ENCODE measurements around the gene RNU1-2.
"Not testable (repeated sequence)": the region's sequence is repeated elsewhere in the genome, so short reads cannot be mapped to it uniquely, and the experiment has no call there.

RNU1-2 gene

GRCh38 chr1:16874968-16875765, 20.6 kb upstream of the RNU1-2 start:
- Histone ChIP-seq H3K27me3 (peaks cover 35% of the 10 kb centered on the region), H3K4me1 (peaks cover 17% of the 10 kb centered on the region)
- not testable (repeated sequence) for H3K4me2 ChIP-seq, H3K4me3 ChIP-seq, H3K9ac ChIP-seq, H3K27ac ChIP-seq, H3K9me3 ChIP-seq, H4K20me1 ChIP-seq, H3K36me3 ChIP-seq

GRCh38 chr1:16881742-16882141, 14.0 kb upstream of the RNU1-2 start:
- not testable (repeated sequence) for H3K27me3 ChIP-seq, H3K4me1 ChIP-seq, H3K36me3 ChIP-seq, H3K9me3 ChIP-seq, H4K20me1 ChIP-seq, H3K4me2 ChIP-seq, H3K27ac ChIP-seq, H3K4me3 ChIP-seq, H3K9ac ChIP-seq

- H3K9me3 ChIP-seq = no peaks in the 10 kb centered on the region
- no peaks in the 10 kb centered on the region; the same call in 1 of the 2 replicates for H4K20me1 ChIP-seq
- H3K9ac ChIP-seq = no peak overlapping the region
- H3K4me1 ChIP-seq = no peaks in the 10 kb centered on the region
- H3K36me3 ChIP-seq = no peaks in the 10 kb centered on the region
- no peak overlapping the region for H3K4me3 ChIP-seq
- no peak overlapping the region for H3K27ac ChIP-seq
- H3K4me2 ChIP-seq = no peak overlapping the region
- peaks cover 14% of the 10 kb centered on the region for H3K27me3 ChIP-seq
- TF ChIP-seq Cebpa-rat (IDR thresholded peaks at IDR 0.05) = no peak
These were observed 12.8 kb upstream of the RNU1-2 start for GRCh38 chr1:16882986-16883385.

- H3K27me3 ChIP-seq = peaks cover 29% of the 10 kb centered on the region
- H4K20me1 ChIP-seq, H3K9ac ChIP-seq, H3K4me2 ChIP-seq, H3K4me3 ChIP-seq, H3K27ac ChIP-seq, H3K4me1 ChIP-seq, H3K36me3 ChIP-seq, H3K9me3 ChIP-seq: not testable (repeated sequence)
These were observed 11.3 kb upstream of the RNU1-2 start for GRCh38 chr1:16884487-16884886.

- no peak overlapping the region for H3K4me2 ChIP-seq
- no peak for TF ChIP-seq Cebpa-rat (IDR thresholded peaks at IDR 0.05)
- no peak overlapping the region for H3K4me3 ChIP-seq
- no peak overlapping the region for H3K9ac ChIP-seq
- no peaks in the 10 kb centered on the region for H3K9me3 ChIP-seq
- H3K4me1 ChIP-seq = peaks cover 16% of the 10 kb centered on the region
- no peak overlapping the region for H3K27ac ChIP-seq
- peaks cover 51% of the 10 kb centered on the region for H3K27me3 ChIP-seq
- H4K20me1 ChIP-seq = no peaks in the 10 kb centered on the region; the same call in 1 of the 2 replicates
- no peaks in the 10 kb centered on the region for H3K36me3 ChIP-seq
These were observed 8.7 kb upstream of the RNU1-2 start for GRCh38 chr1:16886860-16887605.

- peak overlapping the region; percentile 52; the same call in 1 of the 2 replicates for H3K9ac ChIP-seq
- peak overlapping the region; percentile 65 for H3K4me3 ChIP-seq
These were observed 6.6 kb upstream of the RNU1-2 start for GRCh38 chr1:16888860-16889816.

GRCh38 chr1:16890539-16891021, 5.2 kb upstream of the RNU1-2 start:
- not testable (repeated sequence) for H3K36me3 ChIP-seq, H3K27ac ChIP-seq, H3K4me3 ChIP-seq, H4K20me1 ChIP-seq, H3K4me2 ChIP-seq, H3K9ac ChIP-seq, H3K9me3 ChIP-seq
- H3K27me3 ChIP-seq = peaks cover 51% of the 10 kb centered on the region
- H3K4me1 ChIP-seq = peaks cover 16% of the 10 kb centered on the region

More at GRCh38 chr1:16888860-16889816, 6.6 kb upstream of the RNU1-2 start:
- Histone ChIP-seq H3K9me3 (no peaks in the 10 kb centered on the region), H3K27ac (peak overlapping the region; percentile 57), H3K4me1 (peaks cover 16% of the 10 kb centered on the region), H3K36me3 (no peaks in the 10 kb centered on the region), H3K4me2 (peak overlapping the region; percentile 88), H3K27me3 (peaks cover 51% of the 10 kb centered on the region), H4K20me1 (no peaks in the 10 kb centered on the region; the same call in 1 of the 2 replicates)
- no peak for TF ChIP-seq Cebpa-rat (IDR thresholded peaks at IDR 0.05)

GRCh38 chr1:16891057-16891456, 4.7 kb upstream of the RNU1-2 start:
- Histone ChIP-seq H3K4me1 (peaks cover 16% of the 10 kb centered on the region), H3K27me3 (peaks cover 51% of the 10 kb centered on the region)
- H3K9me3 ChIP-seq, H3K9ac ChIP-seq, H4K20me1 ChIP-seq, H3K27ac ChIP-seq, H3K36me3 ChIP-seq, H3K4me3 ChIP-seq, H3K4me2 ChIP-seq: not testable (repeated sequence)

GRCh38 chr1:16892978-16893525, 2.7 kb upstream of the RNU1-2 start:
- H3K27me3 ChIP-seq = peaks cover 37% of the 10 kb centered on the region
- not testable (repeated sequence) for H3K36me3 ChIP-seq, H3K9ac ChIP-seq, H3K9me3 ChIP-seq, H3K27ac ChIP-seq, H4K20me1 ChIP-seq, H3K4me2 ChIP-seq, H3K4me3 ChIP-seq
- peaks cover 31% of the 10 kb centered on the region for H3K4me1 ChIP-seq

- H3K4me3 ChIP-seq, H3K9me3 ChIP-seq, H3K9ac ChIP-seq, H3K36me3 ChIP-seq, H3K27ac ChIP-seq, H4K20me1 ChIP-seq, H3K4me2 ChIP-seq: not testable (repeated sequence)
- peaks cover 29% of the 10 kb centered on the region for H3K27me3 ChIP-seq
- peaks cover 32% of the 10 kb centered on the region for H3K4me1 ChIP-seq
These were observed 2.0 kb upstream of the RNU1-2 start for GRCh38 chr1:16893796-16894195.

- H3K36me3 ChIP-seq, H3K27ac ChIP-seq, H3K9ac ChIP-seq, H3K4me2 ChIP-seq, H3K9me3 ChIP-seq, H3K4me3 ChIP-seq, H4K20me1 ChIP-seq: not testable (repeated sequence)
- peaks cover 24% of the 10 kb centered on the region for H3K27me3 ChIP-seq
- peaks cover 27% of the 10 kb centered on the region for H3K4me1 ChIP-seq
These were observed 1.4 kb upstream of the RNU1-2 start for GRCh38 chr1:16894338-16894737.

- H3K9ac ChIP-seq, H4K20me1 ChIP-seq, H3K27ac ChIP-seq, H3K36me3 ChIP-seq, H3K9me3 ChIP-seq: not testable (repeated sequence)
- H3K27me3 ChIP-seq = peaks cover 15% of the 10 kb centered on the region
- H3K4me1 ChIP-seq = peaks cover 19% of the 10 kb centered on the region
- peak overlapping the region; percentile 60 for H3K4me2 ChIP-seq
- H3K4me3 ChIP-seq = peak overlapping the region; percentile 65
These were observed 565 bp upstream of the RNU1-2 start for GRCh38 chr1:16895233-16895597.

- Histone ChIP-seq H3K9ac (peak overlapping the region; percentile 73), H3K4me2 (peak overlapping the region; percentile 93), H3K4me3 (peak overlapping the region; percentile 65), H3K27ac (peak overlapping the region; percentile 69), H3K4me1 (peaks cover 27% of the 10 kb centered on the region)
- H3K9me3 ChIP-seq, H3K27me3 ChIP-seq, H3K36me3 ChIP-seq, H4K20me1 ChIP-seq: not testable (repeated sequence)
These were observed 706 bp downstream of the RNU1-2 start for GRCh38 chr1:16896316-16897055.

All from BLaER1 (cell line).